WTC11 (cell line): ENCODE results near the gene CYBA. TPM values are rescaled to one million over a fixed set of nuclear protein-coding genes. Genes with fewer than 3 reads are reported as not detected.

Source experiments
- ATAC-seq: fragments of 200-7000 bp; cut with Tn5 transposase; 2 replicates; pipeline ENCODE4 v1.10.0; 2021; ENCODE audit warnings: mild to moderate bottlenecking, moderate library complexity
- CTCF ChIA-PET: fragments of 300-600 bp; sonication (Branson Sonifier 250); formaldehyde crosslinking; loops from one replicate; lab custom pipeline; 2021; ENCODE audit warnings: antibody characterized with exemption; lab: Charles Lee
- POLR2A ChIA-PET: fragments of 350-600 bp; sonication (Branson Sonifier 250); formaldehyde crosslinking; loops from one replicate; lab custom pipeline; 2021; ENCODE audit warnings: antibody characterized with exemption; lab: Charles Lee
- DNase-seq: peaks from one replicate; pipeline ENCODE4 v3.0.0; 2021; ENCODE audit warnings: low spot score
- H3K27ac Mint-ChIP-seq: 2 replicates; pipeline ENCODE4 v1.8.0; 2021; ENCODE audit warnings: mixed read lengths
- H3K27me3 Mint-ChIP-seq: 2 replicates; pipeline ENCODE4 v1.8.0; 2021; ENCODE audit warnings: low read depth, mild to moderate bottlenecking, moderate library complexity, mixed read lengths
- H3K36me3 Mint-ChIP-seq: 2 replicates; pipeline ENCODE4 v1.8.0; 2021; ENCODE audit warnings: mixed read lengths
- H3K4me1 Mint-ChIP-seq: 2 replicates; pipeline ENCODE4 v1.8.0; 2022; ENCODE audit warnings: mixed read lengths
- H3K4me3 Mint-ChIP-seq: 2 replicates; pipeline ENCODE4 v1.8.0; 2021; ENCODE audit warnings: mild to moderate bottlenecking, moderate library complexity, mixed read lengths
- H3K9me3 Mint-ChIP-seq: 2 replicates; pipeline ENCODE4 v1.8.0; 2021; ENCODE audit warnings: mixed read lengths
- CBFB ChIP-seq: sonication (generic); formaldehyde crosslinking; IDR thresholded peaks from 2 replicates; pipeline ENCODE4 v1.8.1; 2022; ENCODE audit warnings: mild to moderate bottlenecking, low read depth, missing genetic modification reagents
- FOXP1 ChIP-seq: sonication (generic); formaldehyde crosslinking; IDR thresholded peaks from 2 replicates; pipeline ENCODE4 v1.8.0; 2022; ENCODE audit warnings: missing genetic modification reagents, mild to moderate bottlenecking, moderate library complexity, borderline replicate concordance
- GABPB1 ChIP-seq: sonication (generic); formaldehyde crosslinking; IDR thresholded peaks from 2 replicates; pipeline ENCODE4 v1.8.1; 2023; ENCODE audit warnings: mild to moderate bottlenecking, missing genetic modification reagents
- HMGA2 ChIP-seq: fragments of 250-450 bp; sonication (Bioruptor Pico); IDR thresholded peaks from 2 replicates; pipeline ENCODE4 v1.4.0; 2021; ENCODE audit warnings: mild to moderate bottlenecking, moderate library complexity
- NFYB ChIP-seq: sonication (generic); formaldehyde crosslinking; conservative IDR thresholded peaks from 2 replicates; pipeline ENCODE4 v1.8.0; 2022; ENCODE audit warnings: low read depth, missing genetic modification reagents
- NR2C2 ChIP-seq: sonication (generic); formaldehyde crosslinking; IDR thresholded peaks from 2 replicates; pipeline ENCODE4 v1.8.0; 2022; ENCODE audit warnings: mild to moderate bottlenecking, missing genetic modification reagents
- RORB ChIP-seq: fragments of 250-450 bp; sonication (Bioruptor Pico); IDR thresholded peaks from 2 replicates; pipeline ENCODE4 v1.9.0; 2021; ENCODE audit warnings: mild to moderate bottlenecking
- SMAD4 ChIP-seq: sonication (generic); formaldehyde crosslinking; IDR thresholded peaks from 2 replicates; pipeline ENCODE4 v1.8.0; 2022; ENCODE audit warnings: mild to moderate bottlenecking, missing genetic modification reagents
- SOX15 ChIP-seq: fragments of 250-450 bp; sonication (Bioruptor Pico); IDR thresholded peaks from 2 replicates; pipeline ENCODE4 v1.9.0; 2021; ENCODE audit warnings: mild to moderate bottlenecking
- ZNF232 ChIP-seq: sonication (generic); formaldehyde crosslinking; IDR thresholded peaks from 2 replicates; pipeline ENCODE4 v1.8.0; 2022; ENCODE audit warnings: mild to moderate bottlenecking, missing genetic modification reagents
- total RNA-seq: library from RNA; stranded (reverse); gene quantifications from 3 replicates; pipeline ENCODE4 v1.2.3, GENCODE V29; 2021
- TF ChIP-seq, protein P1 (sequence below): fragments of 250-450 bp; sonication (Bioruptor Pico); IDR thresholded peaks from 2 replicates; pipeline ENCODE4 v1.8.0; 2021; ENCODE audit warnings: mild to moderate bottlenecking
- TF ChIP-seq, protein P2 (sequence below): fragments of 250-450 bp; sonication (Bioruptor Pico); IDR thresholded peaks from 2 replicates; pipeline ENCODE4 v1.9.0; 2021; ENCODE audit warnings: mild to moderate bottlenecking
- TF ChIP-seq, protein P3 (sequence below): sonication (generic); formaldehyde crosslinking; conservative IDR thresholded peaks from 2 replicates; pipeline ENCODE4 v1.8.1; 2023; ENCODE audit warnings: mild to moderate bottlenecking, low read depth, missing genetic modification reagents, moderate library complexity
- TF ChIP-seq, protein P4 (sequence below): sonication (generic); formaldehyde crosslinking; IDR thresholded peaks from 2 replicates; pipeline ENCODE4 v1.8.1; 2022; ENCODE audit warnings: low read depth, mild to moderate bottlenecking, moderate library complexity, missing genetic modification reagents, borderline replicate concordance
- TF ChIP-seq, protein P5 (sequence below): sonication (generic); formaldehyde crosslinking; IDR thresholded peaks from 2 replicates; pipeline ENCODE4 v1.8.1; 2023; ENCODE audit warnings: mild to moderate bottlenecking, moderate library complexity, missing genetic modification reagents
- TF ChIP-seq, protein P6 (sequence below): fragments of 250-450 bp; sonication (Bioruptor Pico); IDR thresholded peaks from 2 replicates; pipeline ENCODE4 v1.9.0; 2021; ENCODE audit warnings: mild to moderate bottlenecking
- TF ChIP-seq, protein P7 (sequence below): sonication (generic); formaldehyde crosslinking; IDR thresholded peaks from 2 replicates; pipeline ENCODE4 v1.8.1; 2022; ENCODE audit warnings: low read depth, missing genetic modification reagents, borderline replicate concordance
- TF ChIP-seq, protein P8 (sequence below): sonication (generic); formaldehyde crosslinking; IDR thresholded peaks from 2 replicates; pipeline ENCODE4 v1.8.0; 2022; ENCODE audit warnings: missing genetic modification reagents

CYBA gene
- total RNA-seq, 1 experiment from 2014 or later: 169 TPM

DNA sequence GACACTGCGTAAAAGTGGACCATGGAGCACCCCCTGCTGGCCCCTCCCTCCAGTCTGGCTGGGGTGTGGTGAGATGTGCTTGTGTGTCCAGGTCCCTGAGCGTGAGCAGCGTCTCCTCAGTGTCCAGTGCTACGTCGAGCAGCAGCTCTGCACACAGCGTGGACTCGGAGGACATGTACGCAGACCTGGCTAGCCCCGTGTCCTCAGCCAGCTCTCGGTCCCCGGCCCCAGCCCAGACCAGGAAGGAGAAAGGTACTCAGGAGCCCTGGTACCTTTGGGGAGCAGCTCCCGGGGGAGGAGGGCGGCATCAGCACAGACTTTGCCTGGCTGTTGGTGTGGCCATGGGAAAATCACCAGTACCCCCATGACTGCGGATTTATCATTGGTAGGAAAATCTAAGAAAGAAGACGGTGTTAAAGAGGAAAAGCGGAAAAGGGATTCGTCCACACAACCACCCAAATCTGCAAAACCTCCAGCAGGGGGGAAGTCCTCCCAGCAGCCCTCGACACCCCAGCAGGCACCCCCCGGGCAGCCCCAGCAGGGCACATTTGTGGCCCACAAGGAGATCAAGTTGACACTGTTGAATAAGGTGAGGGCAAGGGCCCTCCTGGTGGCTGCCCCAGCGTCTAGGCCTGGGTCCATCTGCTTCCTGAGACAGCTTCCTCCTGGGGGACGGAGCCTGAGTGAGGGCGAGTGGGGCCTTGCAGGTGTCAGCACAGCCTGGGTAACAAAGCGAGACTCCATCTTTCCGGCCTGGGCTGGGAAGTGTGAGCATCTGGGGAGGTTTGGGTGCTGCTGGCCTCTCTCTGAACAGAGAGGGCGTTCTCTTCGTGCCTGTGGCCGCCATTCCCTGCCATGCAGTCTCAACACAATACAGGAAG, 23.1 kb downstream of the CYBA start:
- Mint-ChIP-seq H3K4me3 (no peak overlapping the region), H3K9me3 (no peaks in the 10 kb centered on the region), H3K36me3 (peaks cover 42% of the 10 kb centered on the region), H3K4me1 (peaks cover 6% of the 10 kb centered on the region), H3K27me3 (no peaks in the 10 kb centered on the region), H3K27ac (peak overlapping the region; percentile 53)
- ChIA-PET CTCF (interaction anchor here (1.0 kb wide), 1 partner anchor 110 kb away, joined by 3 read pairs; no protein-coding TSS in a partner anchor), POLR2A (no interaction called here)
- no peak for DNase-seq
- TF ChIP-seq GABPB1 (CRISPR knock-in tag) (no peak), NR2C2 (CRISPR knock-in tag) (no peak), SMAD4 (CRISPR knock-in tag) (no peak), ZNF232 (CRISPR knock-in tag) (no peak)
- TF ChIP-seq, protein P1, sequence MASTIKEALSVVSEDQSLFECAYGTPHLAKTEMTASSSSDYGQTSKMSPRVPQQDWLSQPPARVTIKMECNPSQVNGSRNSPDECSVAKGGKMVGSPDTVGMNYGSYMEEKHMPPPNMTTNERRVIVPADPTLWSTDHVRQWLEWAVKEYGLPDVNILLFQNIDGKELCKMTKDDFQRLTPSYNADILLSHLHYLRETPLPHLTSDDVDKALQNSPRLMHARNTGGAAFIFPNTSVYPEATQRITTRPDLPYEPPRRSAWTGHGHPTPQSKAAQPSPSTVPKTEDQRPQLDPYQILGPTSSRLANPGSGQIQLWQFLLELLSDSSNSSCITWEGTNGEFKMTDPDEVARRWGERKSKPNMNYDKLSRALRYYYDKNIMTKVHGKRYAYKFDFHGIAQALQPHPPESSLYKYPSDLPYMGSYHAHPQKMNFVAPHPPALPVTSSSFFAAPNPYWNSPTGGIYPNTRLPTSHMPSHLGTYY (CRISPR knock-in tag): no peak
- TF ChIP-seq, protein P2, sequence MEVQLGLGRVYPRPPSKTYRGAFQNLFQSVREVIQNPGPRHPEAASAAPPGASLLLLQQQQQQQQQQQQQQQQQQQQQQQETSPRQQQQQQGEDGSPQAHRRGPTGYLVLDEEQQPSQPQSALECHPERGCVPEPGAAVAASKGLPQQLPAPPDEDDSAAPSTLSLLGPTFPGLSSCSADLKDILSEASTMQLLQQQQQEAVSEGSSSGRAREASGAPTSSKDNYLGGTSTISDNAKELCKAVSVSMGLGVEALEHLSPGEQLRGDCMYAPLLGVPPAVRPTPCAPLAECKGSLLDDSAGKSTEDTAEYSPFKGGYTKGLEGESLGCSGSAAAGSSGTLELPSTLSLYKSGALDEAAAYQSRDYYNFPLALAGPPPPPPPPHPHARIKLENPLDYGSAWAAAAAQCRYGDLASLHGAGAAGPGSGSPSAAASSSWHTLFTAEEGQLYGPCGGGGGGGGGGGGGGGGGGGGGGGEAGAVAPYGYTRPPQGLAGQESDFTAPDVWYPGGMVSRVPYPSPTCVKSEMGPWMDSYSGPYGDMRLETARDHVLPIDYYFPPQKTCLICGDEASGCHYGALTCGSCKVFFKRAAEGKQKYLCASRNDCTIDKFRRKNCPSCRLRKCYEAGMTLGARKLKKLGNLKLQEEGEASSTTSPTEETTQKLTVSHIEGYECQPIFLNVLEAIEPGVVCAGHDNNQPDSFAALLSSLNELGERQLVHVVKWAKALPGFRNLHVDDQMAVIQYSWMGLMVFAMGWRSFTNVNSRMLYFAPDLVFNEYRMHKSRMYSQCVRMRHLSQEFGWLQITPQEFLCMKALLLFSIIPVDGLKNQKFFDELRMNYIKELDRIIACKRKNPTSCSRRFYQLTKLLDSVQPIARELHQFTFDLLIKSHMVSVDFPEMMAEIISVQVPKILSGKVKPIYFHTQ (CRISPR knock-in tag): no peak
- ATAC-seq: no peak

DNA sequence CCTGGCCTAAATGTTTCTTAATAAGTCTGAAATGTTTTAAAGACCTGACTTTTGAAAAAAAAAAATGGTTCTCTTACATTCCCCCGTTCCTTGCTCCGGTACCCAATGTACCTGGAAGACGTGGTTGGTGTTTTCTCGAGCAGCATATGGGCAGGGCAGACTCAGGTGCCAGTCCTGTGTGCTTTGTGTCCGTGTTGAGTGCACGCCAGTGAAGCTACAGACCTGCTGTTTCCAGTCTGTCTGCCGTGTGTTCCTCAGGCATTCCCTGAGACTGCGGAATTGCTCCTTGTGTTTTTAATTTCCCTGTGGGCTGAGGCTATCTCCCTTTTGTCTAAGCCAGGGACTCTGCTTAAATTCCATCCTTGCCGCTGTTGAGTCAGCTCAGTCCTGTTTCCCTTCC, 24.2 kb downstream of the CYBA start:
- DNase-seq (no peak), ATAC-seq (no peak)
- H3K4me1 Mint-ChIP-seq: peaks cover 6% of the 10 kb centered on the region
- no peaks in the 10 kb centered on the region for H3K9me3 Mint-ChIP-seq
- H3K27me3 Mint-ChIP-seq: no peaks in the 10 kb centered on the region
- no peak overlapping the region for H3K4me3 Mint-ChIP-seq
- POLR2A ChIA-PET: no interaction called here
- peaks cover 48% of the 10 kb centered on the region for H3K36me3 Mint-ChIP-seq
- H3K27ac Mint-ChIP-seq: peak overlapping the region; percentile 82
- CTCF ChIA-PET: interaction anchor here (1.7 kb wide), 1 partner anchor 111 kb away, joined by 6 read pairs; no protein-coding TSS in a partner anchor
- no peak for TF ChIP-seq SOX15 (CRISPR knock-in tag)
- TF ChIP-seq, protein P3, sequence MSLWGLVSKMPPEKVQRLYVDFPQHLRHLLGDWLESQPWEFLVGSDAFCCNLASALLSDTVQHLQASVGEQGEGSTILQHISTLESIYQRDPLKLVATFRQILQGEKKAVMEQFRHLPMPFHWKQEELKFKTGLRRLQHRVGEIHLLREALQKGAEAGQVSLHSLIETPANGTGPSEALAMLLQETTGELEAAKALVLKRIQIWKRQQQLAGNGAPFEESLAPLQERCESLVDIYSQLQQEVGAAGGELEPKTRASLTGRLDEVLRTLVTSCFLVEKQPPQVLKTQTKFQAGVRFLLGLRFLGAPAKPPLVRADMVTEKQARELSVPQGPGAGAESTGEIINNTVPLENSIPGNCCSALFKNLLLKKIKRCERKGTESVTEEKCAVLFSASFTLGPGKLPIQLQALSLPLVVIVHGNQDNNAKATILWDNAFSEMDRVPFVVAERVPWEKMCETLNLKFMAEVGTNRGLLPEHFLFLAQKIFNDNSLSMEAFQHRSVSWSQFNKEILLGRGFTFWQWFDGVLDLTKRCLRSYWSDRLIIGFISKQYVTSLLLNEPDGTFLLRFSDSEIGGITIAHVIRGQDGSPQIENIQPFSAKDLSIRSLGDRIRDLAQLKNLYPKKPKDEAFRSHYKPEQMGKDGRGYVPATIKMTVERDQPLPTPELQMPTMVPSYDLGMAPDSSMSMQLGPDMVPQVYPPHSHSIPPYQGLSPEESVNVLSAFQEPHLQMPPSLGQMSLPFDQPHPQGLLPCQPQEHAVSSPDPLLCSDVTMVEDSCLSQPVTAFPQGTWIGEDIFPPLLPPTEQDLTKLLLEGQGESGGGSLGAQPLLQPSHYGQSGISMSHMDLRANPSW (CRISPR knock-in tag): no peak
- TF ChIP-seq, protein P4, sequence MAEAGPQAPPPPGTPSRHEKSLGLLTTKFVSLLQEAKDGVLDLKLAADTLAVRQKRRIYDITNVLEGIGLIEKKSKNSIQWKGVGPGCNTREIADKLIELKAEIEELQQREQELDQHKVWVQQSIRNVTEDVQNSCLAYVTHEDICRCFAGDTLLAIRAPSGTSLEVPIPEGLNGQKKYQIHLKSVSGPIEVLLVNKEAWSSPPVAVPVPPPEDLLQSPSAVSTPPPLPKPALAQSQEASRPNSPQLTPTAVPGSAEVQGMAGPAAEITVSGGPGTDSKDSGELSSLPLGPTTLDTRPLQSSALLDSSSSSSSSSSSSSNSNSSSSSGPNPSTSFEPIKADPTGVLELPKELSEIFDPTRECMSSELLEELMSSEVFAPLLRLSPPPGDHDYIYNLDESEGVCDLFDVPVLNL (CRISPR knock-in tag): no peak
- no peak for TF ChIP-seq FOXP1 (CRISPR knock-in tag)
- TF ChIP-seq, protein P5, sequence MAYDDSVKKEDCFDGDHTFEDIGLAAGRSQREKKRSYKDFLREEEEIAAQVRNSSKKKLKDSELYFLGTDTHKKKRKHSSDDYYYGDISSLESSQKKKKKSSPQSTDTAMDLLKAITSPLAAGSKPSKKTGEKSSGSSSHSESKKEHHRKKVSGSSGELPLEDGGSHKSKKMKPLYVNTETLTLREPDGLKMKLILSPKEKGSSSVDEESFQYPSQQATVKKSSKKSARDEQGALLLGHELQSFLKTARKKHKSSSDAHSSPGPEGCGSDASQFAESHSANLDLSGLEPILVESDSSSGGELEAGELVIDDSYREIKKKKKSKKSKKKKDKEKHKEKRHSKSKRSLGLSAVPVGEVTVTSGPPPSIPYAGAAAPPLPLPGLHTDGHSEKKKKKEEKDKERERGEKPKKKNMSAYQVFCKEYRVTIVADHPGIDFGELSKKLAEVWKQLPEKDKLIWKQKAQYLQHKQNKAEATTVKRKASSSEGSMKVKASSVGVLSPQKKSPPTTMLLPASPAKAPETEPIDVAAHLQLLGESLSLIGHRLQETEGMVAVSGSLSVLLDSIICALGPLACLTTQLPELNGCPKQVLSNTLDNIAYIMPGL (CRISPR knock-in tag): no peak
- TF ChIP-seq, protein P6, sequence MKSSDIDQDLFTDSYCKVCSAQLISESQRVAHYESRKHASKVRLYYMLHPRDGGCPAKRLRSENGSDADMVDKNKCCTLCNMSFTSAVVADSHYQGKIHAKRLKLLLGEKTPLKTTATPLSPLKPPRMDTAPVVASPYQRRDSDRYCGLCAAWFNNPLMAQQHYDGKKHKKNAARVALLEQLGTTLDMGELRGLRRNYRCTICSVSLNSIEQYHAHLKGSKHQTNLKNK: no peak
- TF ChIP-seq, protein P7, sequence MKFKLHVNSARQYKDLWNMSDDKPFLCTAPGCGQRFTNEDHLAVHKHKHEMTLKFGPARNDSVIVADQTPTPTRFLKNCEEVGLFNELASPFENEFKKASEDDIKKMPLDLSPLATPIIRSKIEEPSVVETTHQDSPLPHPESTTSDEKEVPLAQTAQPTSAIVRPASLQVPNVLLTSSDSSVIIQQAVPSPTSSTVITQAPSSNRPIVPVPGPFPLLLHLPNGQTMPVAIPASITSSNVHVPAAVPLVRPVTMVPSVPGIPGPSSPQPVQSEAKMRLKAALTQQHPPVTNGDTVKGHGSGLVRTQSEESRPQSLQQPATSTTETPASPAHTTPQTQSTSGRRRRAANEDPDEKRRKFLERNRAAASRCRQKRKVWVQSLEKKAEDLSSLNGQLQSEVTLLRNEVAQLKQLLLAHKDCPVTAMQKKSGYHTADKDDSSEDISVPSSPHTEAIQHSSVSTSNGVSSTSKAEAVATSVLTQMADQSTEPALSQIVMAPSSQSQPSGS: no peak
- no peak for TF ChIP-seq RORB (CRISPR knock-in tag)
- no peak for TF ChIP-seq CBFB (CRISPR knock-in tag)
- TF ChIP-seq HMGA2 (CRISPR knock-in tag): no peak
- TF ChIP-seq, protein P8, sequence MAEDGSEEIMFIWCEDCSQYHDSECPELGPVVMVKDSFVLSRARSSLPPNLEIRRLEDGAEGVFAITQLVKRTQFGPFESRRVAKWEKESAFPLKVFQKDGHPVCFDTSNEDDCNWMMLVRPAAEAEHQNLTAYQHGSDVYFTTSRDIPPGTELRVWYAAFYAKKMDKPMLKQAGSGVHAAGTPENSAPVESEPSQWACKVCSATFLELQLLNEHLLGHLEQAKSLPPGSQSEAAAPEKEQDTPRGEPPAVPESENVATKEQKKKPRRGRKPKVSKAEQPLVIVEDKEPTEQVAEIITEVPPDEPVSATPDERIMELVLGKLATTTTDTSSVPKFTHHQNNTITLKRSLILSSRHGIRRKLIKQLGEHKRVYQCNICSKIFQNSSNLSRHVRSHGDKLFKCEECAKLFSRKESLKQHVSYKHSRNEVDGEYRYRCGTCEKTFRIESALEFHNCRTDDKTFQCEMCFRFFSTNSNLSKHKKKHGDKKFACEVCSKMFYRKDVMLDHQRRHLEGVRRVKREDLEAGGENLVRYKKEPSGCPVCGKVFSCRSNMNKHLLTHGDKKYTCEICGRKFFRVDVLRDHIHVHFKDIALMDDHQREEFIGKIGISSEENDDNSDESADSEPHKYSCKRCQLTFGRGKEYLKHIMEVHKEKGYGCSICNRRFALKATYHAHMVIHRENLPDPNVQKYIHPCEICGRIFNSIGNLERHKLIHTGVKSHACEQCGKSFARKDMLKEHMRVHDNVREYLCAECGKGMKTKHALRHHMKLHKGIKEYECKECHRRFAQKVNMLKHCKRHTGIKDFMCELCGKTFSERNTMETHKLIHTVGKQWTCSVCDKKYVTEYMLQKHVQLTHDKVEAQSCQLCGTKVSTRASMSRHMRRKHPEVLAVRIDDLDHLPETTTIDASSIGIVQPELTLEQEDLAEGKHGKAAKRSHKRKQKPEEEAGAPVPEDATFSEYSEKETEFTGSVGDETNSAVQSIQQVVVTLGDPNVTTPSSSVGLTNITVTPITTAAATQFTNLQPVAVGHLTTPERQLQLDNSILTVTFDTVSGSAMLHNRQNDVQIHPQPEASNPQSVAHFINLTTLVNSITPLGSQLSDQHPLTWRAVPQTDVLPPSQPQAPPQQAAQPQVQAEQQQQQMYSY (CRISPR knock-in tag): no peak
- no peak for TF ChIP-seq NFYB (CRISPR knock-in tag)
